SU-DHL-6 (cell line): ENCODE data around the gene ENO1.

ENCODE experiments used
- EZH2phosphoT487 ChIP-seq: fragments of 200-600 bp; sonication (generic), shearing (Covaris generic); conservative IDR thresholded peaks from 2 replicates; pipeline ENCODE4 v1.6.1; 2018; ENCODE audit warnings: mild to moderate bottlenecking, antibody characterized with exemption, low read length, moderate library complexity, mixed read lengths
- TF ChIP-seq, protein P1 (sequence below): fragments of 200-600 bp; sonication (generic); IDR thresholded peaks from one replicate; pipeline ENCODE4 v1.5.1; 2017; ENCODE audit warnings: antibody characterized with exemption, mild to moderate bottlenecking, low read length, moderate library complexity; ENCODE audit not compliant: insufficient read depth, poor library complexity, severe bottlenecking

DNA sequence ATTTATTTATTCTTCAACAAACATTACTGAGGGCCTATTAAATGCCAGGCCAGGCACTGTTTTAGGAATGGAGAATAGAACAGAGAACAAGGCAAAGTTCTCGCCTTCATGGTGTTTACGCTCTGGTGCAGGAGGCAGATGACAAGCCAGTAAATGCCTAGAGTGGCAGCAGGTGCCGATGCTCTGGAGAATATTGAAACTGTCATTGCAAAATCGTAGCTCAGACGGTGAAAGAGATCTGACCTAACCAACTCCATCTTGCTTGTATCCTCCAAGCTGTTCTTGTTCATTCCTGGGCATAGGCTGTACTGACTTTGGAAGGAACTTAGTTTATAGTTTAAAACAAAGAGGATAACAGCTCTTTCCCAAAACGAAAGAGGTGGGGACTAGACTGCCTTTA is 13.5 kb upstream of the ENO1 start:
- TF ChIP-seq, protein P1, sequence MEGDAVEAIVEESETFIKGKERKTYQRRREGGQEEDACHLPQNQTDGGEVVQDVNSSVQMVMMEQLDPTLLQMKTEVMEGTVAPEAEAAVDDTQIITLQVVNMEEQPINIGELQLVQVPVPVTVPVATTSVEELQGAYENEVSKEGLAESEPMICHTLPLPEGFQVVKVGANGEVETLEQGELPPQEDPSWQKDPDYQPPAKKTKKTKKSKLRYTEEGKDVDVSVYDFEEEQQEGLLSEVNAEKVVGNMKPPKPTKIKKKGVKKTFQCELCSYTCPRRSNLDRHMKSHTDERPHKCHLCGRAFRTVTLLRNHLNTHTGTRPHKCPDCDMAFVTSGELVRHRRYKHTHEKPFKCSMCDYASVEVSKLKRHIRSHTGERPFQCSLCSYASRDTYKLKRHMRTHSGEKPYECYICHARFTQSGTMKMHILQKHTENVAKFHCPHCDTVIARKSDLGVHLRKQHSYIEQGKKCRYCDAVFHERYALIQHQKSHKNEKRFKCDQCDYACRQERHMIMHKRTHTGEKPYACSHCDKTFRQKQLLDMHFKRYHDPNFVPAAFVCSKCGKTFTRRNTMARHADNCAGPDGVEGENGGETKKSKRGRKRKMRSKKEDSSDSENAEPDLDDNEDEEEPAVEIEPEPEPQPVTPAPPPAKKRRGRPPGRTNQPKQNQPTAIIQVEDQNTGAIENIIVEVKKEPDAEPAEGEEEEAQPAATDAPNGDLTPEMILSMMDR = no peak
- TF ChIP-seq EZH2phosphoT487 = no peak
